ENCODE results near the gene ZNF146.
"Not testable (repeated sequence)": the region's sequence is repeated elsewhere in the genome, so short reads cannot be mapped to it uniquely, and the experiment has no call there.

DNA sequence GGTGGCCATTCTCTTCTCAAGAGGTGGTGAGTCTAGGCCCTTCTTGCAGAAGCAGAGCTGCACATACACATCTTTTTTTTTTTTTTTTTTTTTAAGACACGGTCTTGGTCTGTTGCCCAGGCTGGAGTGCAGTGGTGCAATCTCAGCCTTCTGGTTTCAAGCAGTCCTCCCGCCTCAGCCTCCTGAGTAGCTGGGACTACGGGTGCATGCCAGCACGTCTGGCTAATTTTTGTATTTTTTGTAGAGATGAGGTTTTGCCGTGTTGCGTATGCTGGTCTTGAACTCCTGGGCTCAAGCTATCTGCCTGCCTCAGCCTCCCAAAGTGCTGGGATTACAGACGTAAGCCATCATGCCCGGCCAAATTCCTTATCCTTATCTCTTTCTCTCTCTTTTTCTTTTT lies 41.1 kb upstream of the ZNF146 start:
- TF ChIP-seq, protein P1, sequence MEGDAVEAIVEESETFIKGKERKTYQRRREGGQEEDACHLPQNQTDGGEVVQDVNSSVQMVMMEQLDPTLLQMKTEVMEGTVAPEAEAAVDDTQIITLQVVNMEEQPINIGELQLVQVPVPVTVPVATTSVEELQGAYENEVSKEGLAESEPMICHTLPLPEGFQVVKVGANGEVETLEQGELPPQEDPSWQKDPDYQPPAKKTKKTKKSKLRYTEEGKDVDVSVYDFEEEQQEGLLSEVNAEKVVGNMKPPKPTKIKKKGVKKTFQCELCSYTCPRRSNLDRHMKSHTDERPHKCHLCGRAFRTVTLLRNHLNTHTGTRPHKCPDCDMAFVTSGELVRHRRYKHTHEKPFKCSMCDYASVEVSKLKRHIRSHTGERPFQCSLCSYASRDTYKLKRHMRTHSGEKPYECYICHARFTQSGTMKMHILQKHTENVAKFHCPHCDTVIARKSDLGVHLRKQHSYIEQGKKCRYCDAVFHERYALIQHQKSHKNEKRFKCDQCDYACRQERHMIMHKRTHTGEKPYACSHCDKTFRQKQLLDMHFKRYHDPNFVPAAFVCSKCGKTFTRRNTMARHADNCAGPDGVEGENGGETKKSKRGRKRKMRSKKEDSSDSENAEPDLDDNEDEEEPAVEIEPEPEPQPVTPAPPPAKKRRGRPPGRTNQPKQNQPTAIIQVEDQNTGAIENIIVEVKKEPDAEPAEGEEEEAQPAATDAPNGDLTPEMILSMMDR (IDR thresholded peaks at IDR 0.05) = not testable (repeated sequence)
- not testable (repeated sequence) for TF ChIP-seq POLR2A (IDR thresholded peaks at IDR 0.05)

Measured in thyroid gland (tissue), 4 donors.